Measurements from ENCODE around the gene MRPS24. TPM values are rescaled to one million over a fixed set of nuclear protein-coding genes. Genes with fewer than 3 reads are reported as not detected.

Gene MRPS24
- total RNA-seq, 1 donor from 2014 or later = 83.6 TPM

GRCh38 chr7:43877968-43878864 lies 8.9 kb upstream of the MRPS24 start:
- intact Hi-C loops (cut with micrococcal nuclease) = no loop called here

- intact Hi-C loops (cut with micrococcal nuclease) = no loop called here
Measured at GRCh38 chr7:43876976-43877745, 7.8 kb upstream of the MRPS24 start.

DNA sequence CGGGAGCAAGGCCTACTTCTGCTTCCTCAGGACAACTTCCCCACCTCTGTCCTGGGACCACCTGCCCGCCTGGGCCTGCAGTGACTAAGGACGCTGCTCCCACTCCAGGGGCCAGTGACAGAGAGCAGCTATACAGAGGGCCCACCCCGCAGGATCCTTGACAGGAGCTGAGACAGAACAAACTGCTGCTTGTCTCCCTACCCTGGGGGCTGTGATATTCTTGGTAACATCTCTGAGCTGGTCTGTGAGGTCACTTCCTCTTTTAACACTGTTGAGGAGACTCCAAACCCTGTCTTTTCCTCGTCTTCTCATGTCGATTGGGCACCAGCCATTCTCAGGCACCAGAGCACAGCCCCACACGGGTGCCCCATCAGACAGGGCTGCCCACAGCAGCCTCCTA lies 6.9 kb upstream of the MRPS24 start:
- intact Hi-C loops (cut with micrococcal nuclease) = no loop called here

DNA sequence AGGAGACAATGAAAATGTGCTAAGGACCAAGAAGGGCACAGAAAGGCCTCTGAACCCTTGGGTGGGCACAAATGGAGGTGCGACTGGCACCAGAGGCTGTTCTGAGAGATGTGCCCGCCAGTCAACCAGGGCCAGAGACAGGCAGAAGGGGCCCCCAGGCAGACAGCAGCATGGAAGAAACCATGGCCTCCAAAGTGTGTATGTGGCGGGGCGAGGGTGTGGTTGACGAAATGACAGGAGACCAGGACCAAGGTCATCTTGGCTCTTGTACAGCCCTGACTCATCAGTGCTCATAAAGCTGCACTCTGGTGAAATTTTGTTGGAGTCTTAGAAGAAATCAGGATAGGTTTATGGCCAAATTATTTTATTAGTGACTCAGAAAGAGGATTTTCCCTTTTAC lies 4.0 kb upstream of the MRPS24 start:
- intact Hi-C loops (cut with micrococcal nuclease) = no loop called here

DNA sequence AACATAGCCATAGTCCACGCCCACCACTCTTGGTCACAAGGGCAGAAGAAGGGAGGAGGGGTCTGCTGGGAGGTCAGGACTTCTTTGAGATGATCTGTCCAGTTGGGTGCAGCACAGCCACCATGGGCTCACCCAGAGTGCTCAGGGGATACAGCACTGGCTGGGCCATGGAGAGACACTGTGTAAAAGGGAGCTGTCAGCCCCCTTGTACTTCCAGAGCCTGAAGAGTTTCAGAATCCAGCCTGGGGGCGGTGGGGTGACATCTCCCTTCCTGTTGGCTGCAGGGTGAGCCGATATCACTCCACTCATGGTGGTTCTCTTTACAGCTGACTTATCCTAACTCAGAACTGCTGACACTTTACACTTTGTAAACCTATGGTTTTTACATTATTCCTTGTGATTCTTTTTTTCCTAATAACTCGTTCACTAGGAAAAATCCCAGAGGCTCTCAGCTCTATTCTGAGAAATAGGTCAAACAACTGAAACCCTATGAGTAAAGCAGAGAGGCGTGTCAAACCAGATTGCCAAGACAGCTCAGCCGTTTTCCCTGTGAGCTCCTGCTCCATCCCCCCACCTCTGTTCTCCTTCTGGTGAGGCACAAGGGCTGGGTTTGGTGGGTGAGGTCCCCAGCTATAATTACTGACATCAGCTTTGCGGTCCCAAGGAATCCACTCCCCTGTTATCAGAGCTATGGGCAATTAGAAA lies 3.2 kb upstream of the MRPS24 start:
- intact Hi-C loops (cut with micrococcal nuclease) = no loop called here

- intact Hi-C loops (cut with micrococcal nuclease) = no loop called here
Measured at GRCh38 chr7:43871064-43871463, 1.7 kb upstream of the MRPS24 start.

GRCh38 chr7:43870316-43870715 lies 999 bp upstream of the MRPS24 start:
- intact Hi-C loops (cut with micrococcal nuclease) = no loop called here

GRCh38 chr7:43869867-43870240 lies 537 bp upstream of the MRPS24 start:
- intact Hi-C loops (cut with micrococcal nuclease) = loop anchor here (1.0 to 2.0 kb wide), 4 partner anchors 35 to 287 kb away; partner anchors contain the start of genes STK17A and UBE2D4

DNA sequence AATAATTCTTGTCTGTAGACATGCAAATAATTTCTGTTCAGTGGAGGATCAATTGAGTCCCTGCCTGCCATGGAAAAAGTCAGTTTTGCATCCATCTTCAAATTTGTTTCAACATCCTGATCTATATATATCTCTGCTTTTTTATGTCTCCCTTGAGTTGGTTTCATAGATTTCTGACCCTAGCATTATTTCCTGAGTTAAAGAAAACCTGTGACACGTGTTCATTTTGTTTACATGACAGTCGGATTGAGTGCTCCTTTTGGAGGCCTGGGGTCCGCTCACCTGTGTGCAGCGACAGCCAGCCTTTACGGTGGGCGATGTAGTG lies 674 bp downstream of the MRPS24 start:
- intact Hi-C loops (cut with micrococcal nuclease) = loop anchor here (1.0 to 2.0 kb wide), 4 partner anchors 34 to 285 kb away; partner anchors contain the start of genes STK17A and UBE2D4

GRCh38 chr7:43868181-43868580 lies 1.1 kb downstream of the MRPS24 start:
- intact Hi-C loops (cut with micrococcal nuclease) = loop anchor here (2.0 kb wide), 1 partner anchor 37 kb away; no protein-coding TSS in a partner anchor

DNA sequence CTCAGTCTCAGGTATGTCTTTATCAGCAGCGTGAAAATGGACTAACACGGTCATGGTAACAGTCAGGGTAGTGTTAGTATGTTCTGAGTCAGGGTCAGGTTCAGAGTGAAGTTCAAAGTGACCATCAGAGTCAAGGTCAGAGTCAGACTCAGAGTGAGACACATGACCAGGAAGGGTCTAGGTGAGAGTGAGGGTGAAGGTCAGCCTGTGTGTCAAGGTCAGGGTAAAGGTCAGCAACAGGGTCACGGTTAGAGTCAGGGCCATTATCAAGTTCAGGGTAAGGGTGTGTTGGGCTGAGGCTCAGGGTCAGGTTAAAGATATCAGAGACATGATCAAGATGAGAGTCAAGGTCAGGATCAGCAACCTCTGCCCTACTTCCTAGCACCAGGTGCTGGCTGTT lies 4.0 kb downstream of the MRPS24 start:
- intact Hi-C loops (cut with micrococcal nuclease) = no loop called here

DNA sequence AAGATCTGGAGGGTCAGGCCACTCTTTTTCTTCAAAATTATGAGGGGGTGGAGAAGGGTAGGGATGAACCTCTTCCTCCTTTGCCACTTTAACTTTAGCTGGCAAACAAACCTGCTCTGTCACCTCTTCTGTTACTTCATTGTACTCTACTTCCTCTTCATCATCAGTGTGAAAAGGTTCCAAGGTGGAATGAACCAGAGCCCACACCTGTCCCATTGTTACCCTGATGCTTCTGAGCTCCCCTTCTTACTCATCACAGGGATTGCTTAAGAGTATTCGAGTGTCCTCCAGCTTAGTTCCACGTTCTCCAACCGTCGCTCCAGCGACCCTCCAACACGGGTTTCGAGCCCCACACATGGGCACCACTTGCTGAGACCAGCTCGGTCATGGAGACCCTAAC lies 5.2 kb downstream of the MRPS24 start:
- intact Hi-C loops (cut with micrococcal nuclease) = no loop called here

DNA sequence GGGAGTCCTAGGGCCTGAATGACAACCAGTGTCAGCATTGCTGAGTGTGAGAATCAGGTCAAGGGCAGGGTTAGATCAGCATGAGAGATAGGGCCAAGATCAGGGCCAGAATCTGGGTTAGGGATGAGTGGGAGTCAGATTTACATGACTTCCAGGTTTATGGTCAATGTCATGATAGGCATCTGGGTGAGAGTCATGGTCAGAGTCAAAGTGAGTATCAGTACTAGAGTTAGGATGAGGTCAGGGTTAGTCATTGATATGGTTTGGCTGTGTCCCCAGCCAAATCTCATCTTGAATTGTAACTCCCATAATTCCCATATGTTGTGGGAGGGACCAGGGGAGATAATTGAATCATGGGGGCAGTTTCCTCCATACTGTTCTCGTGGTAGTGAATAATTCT lies 12.3 kb downstream of the MRPS24 start:
- intact Hi-C loops (cut with micrococcal nuclease) = no loop called here

DNA sequence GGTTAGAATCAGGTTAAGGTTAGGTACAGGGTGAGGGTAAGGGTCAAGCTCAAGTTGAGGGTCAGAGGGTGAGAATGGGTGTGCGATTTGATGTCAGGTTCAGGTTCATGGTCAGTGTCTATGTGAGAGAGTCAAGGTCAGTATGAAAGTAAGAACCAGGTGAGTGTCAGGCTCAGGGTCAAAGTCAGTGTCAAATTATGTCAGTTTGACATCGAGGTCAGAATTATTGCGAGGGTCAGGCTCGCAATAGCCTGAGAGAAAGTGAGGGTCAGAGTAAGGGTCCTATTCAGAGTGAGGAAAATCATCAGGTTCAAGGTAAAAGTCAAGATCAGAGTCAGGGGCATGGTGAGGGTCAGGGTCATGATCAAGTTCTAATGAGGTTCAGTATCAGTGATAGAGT lies 13.0 kb downstream of the MRPS24 start:
- intact Hi-C loops (cut with micrococcal nuclease) = no loop called here

- intact Hi-C loops (cut with micrococcal nuclease) = no loop called here
Measured at GRCh38 chr7:43855176-43855575, 14.1 kb downstream of the MRPS24 start.

DNA sequence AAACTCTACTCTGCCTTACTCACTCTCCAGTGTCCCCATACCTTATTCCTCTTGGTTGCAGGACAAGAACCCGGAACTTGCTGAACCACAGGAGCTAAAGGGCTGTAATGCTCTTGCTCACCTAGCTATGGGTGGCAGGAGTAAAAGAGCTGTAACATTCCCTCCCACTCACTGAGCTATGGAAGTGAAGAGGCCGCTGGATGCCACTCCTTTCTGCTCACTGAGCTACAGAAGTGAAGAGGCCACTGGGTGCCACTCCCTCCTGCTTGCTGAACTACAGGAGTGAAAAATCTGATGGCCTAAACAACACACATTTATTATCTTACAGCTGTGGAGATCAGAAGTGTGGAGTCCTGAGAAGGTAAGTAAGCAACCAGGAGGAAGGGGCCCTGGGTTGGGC lies 17.5 kb downstream of the MRPS24 start:
- intact Hi-C loops (cut with micrococcal nuclease) = no loop called here

- intact Hi-C loops (cut with micrococcal nuclease) = no loop called here
Measured at GRCh38 chr7:43850348-43851116, 18.8 kb downstream of the MRPS24 start.

- intact Hi-C loops (cut with micrococcal nuclease) = no loop called here
Measured at GRCh38 chr7:43849047-43849446, 20.3 kb downstream of the MRPS24 start.

GRCh38 chr7:43847496-43847895 lies 21.8 kb downstream of the MRPS24 start:
- intact Hi-C loops (cut with micrococcal nuclease) = no loop called here

- intact Hi-C loops (cut with micrococcal nuclease) = no loop called here
Measured at GRCh38 chr7:43844662-43845061, 24.7 kb downstream of the MRPS24 start.

DNA sequence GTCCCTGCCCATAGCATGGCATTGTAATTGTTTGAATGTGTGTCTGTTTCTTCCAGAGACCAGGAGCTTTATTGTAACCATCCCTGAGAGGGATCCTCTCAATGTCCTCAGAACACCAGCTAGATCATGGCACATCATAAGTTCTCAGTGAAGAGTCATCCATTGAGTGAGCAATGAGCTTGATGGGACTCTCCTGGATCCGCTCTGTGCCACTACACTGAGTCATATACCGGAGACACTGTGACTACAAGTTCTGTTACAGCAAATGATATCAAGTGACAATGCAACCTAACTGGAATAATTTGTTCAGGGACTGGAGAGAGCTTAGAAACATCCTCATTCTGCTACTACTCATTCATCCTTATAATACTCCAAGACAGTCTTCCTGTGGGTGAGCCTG lies 25.1 kb downstream of the MRPS24 start:
- intact Hi-C loops (cut with micrococcal nuclease) = no loop called here

All from T-helper 2 cell treated with Interferon-gamma antibody and Interleukin-4, amounts not matched to agents 100 ng/mL and 5 ng/mL, for 36 hours (primary cell).